NCI-H2227 (cell line): ENCODE data around the gene NCAPD2.

ENCODE experiments used
- DNase-seq: peaks from one replicate; lab custom pipeline; 2025; ENCODE audit not compliant: unreplicated experiment; lab: John Stamatoyannopoulos, UW

The NCAPD2 gene

DNA sequence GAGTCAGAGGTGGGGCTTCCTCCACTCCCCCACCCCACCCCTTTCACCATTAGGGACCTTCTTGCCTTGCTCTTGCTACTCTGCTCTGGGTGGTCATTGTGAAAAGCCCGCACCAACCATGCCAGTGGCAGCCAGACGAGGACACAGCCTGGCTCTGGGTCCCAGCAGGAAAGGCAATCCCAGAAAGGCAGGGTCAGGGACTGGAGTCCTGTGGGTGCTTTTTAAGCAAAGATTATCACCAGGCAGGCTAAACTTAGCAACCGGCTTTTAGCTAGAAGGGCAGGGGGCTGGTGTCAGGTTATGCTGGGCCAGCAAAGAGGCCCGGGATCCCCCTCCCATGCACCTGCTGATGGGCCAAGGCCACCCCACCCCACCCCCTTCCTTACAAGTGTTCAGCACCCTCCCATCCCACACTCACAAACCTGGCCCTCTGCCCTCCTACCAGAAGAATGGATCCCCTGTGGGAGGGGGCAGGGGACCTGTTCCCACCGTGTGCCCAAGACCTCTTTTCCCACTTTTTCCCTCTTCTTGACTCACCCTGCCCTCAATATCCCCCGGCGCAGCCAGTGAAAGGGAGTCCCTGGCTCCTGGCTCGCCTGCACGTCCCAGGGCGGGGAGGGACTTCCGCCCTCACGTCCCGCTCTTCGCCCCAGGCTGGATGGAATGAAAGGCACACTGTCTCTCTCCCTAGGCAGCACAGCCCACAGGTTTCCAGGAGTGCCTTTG is 39.2 kb downstream of the NCAPD2 start:
- DNase-seq = peak; percentile 65

DNA sequence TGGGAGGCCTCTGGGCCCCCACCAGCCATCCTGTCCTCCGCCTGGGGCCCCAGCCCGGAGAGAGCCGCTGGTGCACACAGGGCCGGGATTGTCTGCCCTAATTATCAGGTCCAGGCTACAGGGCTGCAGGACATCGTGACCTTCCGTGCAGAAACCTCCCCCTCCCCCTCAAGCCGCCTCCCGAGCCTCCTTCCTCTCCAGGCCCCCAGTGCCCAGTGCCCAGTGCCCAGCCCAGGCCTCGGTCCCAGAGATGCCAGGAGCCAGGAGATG is 39.7 kb downstream of the NCAPD2 start:
- DNase-seq = no peak

DNA sequence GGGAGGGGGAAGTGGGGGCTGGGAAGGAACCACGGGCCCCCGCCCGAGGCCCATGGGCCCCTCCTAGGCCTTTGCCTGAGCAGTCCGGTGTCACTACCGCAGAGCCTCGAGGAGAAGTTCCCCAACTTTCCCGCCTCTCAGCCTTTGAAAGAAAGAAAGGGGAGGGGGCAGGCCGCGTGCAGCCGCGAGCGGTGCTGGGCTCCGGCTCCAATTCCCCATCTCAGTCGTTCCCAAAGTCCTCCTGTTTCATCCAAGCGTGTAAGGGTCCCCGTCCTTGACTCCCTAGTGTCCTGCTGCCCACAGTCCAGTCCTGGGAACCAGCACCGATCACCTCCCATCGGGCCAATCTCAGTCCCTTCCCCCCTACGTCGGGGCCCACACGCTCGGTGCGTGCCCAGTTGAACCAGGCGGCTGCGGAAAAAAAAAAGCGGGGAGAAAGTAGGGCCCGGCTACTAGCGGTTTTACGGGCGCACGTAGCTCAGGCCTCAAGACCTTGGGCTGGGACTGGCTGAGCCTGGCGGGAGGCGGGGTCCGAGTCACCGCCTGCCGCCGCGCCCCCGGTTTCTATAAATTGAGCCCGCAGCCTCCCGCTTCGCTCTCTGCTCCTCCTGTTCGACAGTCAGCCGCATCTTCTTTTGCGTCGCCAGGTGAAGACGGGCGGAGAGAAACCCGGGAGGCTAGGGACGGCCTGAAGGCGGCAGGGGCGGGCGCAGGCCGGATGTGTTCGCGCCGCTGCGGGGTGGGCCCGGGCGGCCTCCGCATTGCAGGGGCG is 40.2 kb downstream of the NCAPD2 start, which contains the start of gene GAPDH:
GAPDH (plus strand) TSS at position 595 of the 772 bp plus-strand sequence. CDS start 316 bp downstream, outside the sequence.
- DNase-seq = peak; percentile 95

DNA sequence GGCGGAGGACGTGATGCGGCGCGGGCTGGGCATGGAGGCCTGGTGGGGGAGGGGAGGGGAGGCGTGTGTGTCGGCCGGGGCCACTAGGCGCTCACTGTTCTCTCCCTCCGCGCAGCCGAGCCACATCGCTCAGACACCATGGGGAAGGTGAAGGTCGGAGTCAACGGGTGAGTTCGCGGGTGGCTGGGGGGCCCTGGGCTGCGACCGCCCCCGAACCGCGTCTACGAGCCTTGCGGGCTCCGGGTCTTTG is 40.7 kb downstream of the NCAPD2 start:
- DNase-seq = no peak

DNA sequence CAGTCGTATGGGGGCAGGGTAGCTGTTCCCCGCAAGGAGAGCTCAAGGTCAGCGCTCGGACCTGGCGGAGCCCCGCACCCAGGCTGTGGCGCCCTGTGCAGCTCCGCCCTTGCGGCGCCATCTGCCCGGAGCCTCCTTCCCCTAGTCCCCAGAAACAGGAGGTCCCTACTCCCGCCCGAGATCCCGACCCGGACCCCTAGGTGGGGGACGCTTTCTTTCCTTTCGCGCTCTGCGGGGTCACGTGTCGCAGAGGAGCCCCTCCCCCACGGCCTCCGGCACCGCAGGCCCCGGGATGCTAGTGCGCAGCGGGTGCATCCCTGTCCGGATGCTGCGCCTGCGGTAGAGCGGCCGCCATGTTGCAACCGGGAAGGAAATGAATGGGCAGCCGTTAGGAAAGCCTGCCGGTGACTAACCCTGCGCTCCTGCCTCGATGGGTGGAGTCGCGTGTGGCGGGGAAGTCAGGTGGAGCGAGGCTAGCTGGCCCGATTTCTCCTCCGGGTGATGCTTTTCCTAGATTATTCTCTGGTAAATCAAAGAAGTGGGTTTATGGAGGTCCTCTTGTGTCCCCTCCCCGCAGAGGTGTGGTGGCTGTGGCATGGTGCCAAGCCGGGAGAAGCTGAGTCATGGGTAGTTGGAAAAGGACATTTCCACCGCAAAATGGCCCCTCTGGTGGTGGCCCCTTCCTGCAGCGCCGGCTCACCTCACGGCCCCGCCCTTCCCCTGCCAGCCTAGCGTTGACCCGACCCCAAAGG is 41.2 kb downstream of the NCAPD2 start:
- peak; percentile 80 for DNase-seq

DNA sequence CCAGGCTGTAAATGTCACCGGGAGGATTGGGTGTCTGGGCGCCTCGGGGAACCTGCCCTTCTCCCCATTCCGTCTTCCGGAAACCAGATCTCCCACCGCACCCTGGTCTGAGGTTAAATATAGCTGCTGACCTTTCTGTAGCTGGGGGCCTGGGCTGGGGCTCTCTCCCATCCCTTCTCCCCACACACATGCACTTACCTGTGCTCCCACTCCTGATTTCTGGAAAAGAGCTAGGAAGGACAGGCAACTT is 41.7 kb downstream of the NCAPD2 start:
- DNase-seq = no peak

DNA sequence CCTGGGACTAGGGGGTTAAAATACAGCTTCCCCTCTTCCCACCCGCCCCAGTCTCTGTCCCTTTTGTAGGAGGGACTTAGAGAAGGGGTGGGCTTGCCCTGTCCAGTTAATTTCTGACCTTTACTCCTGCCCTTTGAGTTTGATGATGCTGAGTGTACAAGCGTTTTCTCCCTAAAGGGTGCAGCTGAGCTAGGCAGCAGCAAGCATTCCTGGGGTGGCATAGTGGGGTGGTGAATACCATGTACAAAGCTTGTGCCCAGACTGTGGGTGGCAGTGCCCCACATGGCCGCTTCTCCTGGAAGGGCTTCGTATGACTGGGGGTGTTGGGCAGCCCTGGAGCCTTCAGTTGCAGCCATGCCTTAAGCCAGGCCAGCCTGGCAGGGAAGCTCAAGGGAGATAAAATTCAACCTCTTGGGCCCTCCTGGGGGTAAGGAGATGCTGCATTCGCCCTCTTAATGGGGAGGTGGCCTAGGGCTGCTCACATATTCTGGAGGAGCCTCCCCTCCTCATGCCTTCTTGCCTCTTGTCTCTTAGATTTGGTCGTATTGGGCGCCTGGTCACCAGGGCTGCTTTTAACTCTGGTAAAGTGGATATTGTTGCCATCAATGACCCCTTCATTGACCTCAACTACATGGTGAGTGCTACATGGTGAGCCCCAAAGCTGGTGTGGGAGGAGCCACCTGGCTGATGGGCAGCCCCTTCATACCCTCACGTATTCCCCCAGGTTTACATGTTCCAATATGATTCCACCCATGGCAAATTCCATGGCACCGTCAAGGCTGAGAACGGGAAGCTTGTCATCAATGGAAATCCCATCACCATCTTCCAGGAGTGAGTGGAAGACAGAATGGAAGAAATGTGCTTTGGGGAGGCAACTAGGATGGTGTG is 42.3 kb downstream of the NCAPD2 start:
- DNase-seq = no peak

DNA sequence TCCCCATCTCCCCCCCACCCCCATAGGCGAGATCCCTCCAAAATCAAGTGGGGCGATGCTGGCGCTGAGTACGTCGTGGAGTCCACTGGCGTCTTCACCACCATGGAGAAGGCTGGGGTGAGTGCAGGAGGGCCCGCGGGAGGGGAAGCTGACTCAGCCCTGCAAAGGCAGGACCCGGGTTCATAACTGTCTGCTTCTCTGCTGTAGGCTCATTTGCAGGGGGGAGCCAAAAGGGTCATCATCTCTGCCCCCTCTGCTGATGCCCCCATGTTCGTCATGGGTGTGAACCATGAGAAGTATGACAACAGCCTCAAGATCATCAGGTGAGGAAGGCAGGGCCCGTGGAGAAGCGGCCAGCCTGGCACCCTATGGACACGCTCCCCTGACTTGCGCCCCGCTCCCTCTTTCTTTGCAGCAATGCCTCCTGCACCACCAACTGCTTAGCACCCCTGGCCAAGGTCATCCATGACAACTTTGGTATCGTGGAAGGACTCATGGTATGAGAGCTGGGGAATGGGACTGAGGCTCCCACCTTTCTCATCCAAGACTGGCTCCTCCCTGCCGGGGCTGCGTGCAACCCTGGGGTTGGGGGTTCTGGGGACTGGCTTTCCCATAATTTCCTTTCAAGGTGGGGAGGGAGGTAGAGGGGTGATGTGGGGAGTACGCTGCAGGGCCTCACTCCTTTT is 43.1 kb downstream of the NCAPD2 start:
- DNase-seq = no peak

DNA sequence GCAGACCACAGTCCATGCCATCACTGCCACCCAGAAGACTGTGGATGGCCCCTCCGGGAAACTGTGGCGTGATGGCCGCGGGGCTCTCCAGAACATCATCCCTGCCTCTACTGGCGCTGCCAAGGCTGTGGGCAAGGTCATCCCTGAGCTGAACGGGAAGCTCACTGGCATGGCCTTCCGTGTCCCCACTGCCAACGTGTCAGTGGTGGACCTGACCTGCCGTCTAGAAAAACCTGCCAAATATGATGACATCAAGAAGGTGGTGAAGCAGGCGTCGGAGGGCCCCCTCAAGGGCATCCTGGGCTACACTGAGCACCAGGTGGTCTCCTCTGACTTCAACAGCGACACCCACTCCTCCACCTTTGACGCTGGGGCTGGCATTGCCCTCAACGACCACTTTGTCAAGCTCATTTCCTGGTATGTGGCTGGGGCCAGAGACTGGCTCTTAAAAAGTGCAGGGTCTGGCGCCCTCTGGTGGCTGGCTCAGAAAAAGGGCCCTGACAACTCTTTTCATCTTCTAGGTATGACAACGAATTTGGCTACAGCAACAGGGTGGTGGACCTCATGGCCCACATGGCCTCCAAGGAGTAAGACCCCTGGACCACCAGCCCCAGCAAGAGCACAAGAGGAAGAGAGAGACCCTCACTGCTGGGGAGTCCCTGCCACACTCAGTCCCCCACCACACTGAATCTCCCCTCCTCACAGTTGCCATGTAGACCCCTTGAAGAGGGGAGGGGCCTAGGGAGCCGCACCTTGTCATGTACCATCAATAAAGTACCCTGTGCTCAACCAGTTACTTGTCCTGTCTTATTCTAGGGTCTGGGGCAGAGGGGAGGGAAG is 43.9 kb downstream of the NCAPD2 start:
- peak; percentile 74 for DNase-seq

DNA sequence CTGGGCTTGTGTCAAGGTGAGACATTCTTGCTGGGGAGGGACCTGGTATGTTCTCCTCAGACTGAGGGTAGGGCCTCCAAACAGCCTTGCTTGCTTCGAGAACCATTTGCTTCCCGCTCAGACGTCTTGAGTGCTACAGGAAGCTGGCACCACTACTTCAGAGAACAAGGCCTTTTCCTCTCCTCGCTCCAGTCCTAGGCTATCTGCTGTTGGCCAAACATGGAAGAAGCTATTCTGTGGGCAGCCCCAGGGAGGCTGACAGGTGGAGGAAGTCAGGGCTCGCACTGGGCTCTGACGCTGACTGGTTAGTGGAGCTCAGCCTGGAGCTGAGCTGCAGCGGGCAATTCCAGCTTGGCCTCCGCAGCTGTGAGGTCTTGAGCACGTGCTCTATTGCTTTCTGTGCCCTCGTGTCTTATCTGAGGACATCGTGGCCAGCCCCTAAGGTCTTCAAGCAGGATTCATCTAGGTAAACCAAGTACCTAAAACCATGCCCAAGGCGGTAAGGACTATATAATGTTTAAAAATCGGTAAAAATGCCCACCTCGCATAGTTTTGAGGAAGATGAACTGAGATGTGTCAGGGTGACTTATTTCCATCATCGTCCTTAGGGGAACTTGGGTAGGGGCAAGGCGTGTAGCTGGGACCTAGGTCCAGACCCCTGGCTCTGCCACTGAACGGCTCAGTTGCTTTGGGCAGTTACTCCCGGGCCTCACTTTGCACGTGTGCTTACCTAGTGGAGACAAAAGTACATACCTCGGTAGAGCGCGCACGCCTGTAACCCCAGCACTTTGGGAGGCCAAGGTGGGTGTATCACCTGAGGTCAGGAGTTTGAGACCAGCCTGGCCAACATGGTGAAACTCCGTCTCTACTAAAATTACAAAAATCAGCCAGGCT is 44.8 kb downstream of the NCAPD2 start:
- no peak for DNase-seq

DNA sequence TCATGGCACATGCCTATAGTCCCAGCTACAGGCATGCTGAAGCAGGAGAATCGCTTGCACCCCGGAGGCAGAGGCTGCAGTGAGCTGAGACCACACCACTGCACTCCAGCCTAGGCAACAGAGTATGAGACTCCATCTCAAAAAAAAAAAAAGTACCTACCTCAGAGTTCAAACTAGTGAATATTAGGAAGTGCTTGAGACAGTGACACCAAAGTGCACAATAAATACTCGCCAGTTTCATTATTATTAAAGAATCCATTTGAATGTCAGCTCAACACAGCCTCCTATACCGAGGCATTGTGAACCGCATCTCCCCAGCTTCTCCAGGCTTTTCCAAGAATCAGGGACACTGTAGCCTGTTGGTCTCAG is 45.4 kb downstream of the NCAPD2 start:
- DNase-seq = no peak

DNA sequence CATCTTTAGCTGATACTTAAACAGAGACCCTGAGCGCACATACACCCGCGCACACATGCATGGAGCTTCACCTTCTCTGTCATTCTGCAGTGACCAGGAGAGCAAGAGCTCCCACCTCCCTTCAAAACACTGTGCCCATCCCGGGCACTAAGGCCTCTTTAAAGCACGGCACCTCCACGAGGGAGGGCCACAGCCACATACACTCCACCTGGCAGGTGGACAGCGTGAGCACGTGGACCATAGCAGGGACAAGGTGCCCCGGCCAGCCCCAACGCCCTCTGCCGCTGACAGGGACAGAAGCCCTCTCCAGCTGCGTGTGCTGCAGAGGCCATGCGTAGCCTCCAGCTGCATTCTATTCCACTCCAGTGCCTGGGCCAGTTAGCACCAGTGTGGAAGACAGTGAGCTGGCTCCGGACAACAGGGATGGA is 45.8 kb downstream of the NCAPD2 start:
- DNase-seq = no peak

DNA sequence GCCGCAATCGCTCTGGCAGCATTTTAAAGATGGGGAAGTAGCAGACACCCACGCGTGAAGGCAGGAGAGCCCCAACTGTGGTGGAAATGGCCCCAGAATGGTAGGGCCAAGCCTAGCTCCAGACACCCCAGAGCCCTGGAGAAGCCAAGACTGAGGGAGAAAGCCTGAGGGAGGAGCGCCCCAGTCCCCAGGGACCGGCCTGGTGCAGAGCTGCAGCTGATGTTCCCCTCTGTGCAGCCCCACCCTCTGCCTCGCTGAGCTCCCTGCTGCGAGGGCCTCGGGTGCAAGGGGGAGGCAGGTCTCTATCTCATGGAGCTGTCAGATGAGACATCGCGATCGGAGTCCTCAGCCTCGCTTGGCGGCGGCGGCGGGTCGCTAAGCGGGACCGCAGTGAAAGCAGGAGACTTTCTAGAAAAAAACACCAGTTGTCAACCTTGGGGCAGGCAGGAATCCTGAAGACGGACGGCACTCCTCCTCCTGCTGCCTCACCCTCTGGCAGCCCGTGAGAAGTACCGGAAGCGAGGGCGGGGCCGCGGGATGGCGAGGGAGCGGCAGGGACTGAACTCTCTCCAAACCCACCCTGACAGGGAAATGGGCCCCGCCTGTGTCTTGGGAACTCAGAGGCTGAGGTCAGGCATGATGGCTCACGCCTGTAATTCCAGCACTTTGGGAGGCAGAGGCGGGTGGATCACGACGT is 46.4 kb downstream of the NCAPD2 start:
- DNase-seq = peak; percentile 81

DNA sequence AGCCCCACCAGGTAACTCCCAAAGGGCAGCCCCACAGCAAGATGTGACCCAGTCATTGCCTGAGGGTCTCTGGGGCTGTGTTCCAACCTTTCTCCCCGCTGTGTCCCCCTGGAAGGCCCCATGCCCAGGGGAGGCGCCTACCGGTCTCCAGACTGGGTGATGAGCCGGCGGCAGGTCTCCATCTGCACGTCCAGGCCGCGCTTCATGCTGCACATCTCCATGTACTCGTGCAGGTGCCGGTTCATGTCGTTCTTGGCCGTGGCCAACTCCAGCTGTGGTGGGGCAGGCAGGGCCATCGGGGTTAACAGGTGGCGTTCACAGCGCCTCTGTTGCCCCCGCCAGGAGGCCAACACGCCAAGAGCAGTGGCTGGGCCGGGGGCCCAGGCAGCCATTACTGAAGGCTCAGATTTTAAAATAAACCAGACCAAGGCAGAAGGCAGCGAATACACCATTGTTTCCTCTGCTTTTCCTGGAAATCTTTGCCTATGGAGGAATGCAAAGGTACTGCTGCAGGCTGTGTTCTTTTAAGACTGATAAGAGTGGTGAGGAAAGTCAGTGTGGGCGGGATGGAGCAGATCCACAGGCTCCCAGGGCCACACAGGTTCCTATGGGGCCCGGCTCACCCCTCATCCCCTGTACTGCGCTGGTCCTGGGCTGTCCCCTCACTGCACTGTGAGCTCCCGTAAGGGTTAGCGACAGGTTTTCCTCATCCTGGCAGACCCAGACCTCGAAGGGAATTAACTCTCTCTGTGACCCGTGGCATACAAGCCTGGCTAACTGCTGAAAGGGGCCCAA is 47.7 kb downstream of the NCAPD2 start:
- DNase-seq = no peak

DNA sequence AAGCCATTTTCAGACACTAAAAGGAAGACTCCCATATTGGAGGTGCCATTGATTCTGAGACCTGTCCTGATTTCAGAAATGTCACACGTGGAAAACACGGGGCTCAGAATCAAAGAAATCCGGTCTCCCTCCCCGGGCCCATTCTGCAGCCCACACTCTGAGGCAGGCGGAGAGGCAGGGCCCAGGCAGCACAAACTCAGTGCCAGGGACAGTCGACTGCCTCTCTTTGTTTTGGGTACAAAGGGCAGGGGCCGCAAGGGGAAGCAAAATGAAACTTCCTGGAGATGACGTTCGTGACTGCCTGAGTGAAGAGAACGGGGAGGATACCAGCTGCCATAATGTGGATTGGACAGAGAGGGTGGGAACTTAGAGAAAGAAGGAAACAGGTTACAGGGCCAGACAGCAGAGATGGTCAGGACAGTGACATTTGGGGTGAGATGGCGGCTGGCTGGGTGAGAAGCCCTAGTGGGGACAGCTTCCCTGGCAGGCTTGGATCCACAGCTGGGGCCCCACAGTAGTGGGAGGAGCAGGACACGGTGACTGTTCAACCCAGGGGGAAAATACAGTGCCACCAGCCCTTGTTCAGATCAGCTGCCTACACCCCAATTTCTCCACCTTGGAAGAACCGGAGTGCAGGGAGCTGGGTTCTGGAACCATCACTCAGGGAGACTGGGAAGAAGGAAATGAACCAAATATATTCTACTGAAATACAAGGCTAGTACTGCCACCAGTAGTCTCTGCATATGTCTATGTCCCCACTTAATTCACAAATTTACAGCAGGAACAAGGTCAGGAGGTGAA is 48.5 kb downstream of the NCAPD2 start:
- no peak for DNase-seq

DNA sequence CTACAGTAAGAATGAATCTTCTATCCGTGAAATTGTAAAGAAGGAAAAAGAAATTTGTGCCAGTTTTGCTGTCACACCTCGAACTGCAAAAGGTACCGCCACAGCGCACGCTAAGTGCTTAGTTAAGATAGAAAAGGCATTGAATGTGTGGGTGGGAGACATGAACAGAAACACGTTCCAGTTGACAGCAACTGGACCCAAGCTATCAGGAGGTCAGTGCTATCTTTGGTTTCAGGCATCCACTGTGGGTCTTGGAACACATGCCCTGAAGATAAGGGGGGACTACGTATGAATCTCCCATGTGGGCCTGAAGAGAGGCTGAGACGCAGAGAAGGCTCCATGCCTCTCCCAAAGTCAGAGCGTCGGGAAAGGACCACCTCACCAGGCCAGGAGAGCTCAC is 52.1 kb downstream of the NCAPD2 start:
- no peak for DNase-seq

DNA sequence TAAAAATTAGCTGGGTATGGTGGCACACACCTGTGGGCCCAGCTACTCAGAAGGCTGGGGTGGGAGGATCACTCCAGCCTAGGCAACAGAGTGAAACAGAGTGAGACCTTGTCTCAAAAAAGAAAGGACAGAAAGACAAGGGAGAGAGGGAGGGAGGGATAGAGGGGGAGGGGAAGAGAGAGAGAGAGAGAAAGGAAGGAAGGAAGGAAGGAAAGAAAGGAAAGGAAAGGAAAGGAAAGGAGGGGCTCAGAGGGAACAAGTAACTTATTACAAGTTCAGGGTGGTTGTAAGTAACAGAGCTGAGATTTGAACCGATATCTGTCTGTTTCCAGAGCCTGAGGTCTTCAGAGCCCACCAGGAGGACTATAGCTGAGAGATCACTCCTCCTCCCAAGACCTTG is 53.7 kb downstream of the NCAPD2 start:
- DNase-seq = no peak
